HEK293T (cell line): Measurements from ENCODE around the gene CA5A.

Experiments
- ARNT ChIP-seq: fragments of 450-650 bp; IDR thresholded peaks from 2 replicates; pipeline ENCODE4 v1.6.1; 2017; ENCODE audit warnings: mild to moderate bottlenecking
- BHLHE40 ChIP-seq: fragments of 450-650 bp; IDR thresholded peaks from 2 replicates; pipeline ENCODE4 v1.6.1; 2016; ENCODE audit warnings: mild to moderate bottlenecking, moderate library complexity, borderline replicate concordance
- ELF4 ChIP-seq: fragments of 450-650 bp; IDR thresholded peaks from 2 replicates; pipeline ENCODE4 v1.6.1; 2017; ENCODE audit warnings: antibody characterized with exemption
- FOXA1 ChIP-seq: fragments of 450-650 bp; IDR thresholded peaks from 2 replicates; pipeline ENCODE4 v1.6.1; 2016; ENCODE audit warnings: mild to moderate bottlenecking
- FOXK2 ChIP-seq: fragments of 450-650 bp; IDR thresholded peaks from 2 replicates; pipeline ENCODE4 v1.6.1; 2016; ENCODE audit warnings: mild to moderate bottlenecking
- FOXM1 ChIP-seq: fragments of 450-650 bp; IDR thresholded peaks from 2 replicates; pipeline ENCODE4 v1.6.1; 2017; ENCODE audit warnings: mild to moderate bottlenecking, borderline replicate concordance
- HDGF ChIP-seq: fragments of 450-650 bp; IDR thresholded peaks from 2 replicates; pipeline ENCODE4 v1.6.1; 2017; ENCODE audit warnings: antibody characterized with exemption, borderline replicate concordance
- L3MBTL2 ChIP-seq: fragments of 450-650 bp; conservative IDR thresholded peaks from 2 replicates; pipeline ENCODE4 v1.6.1; 2016; ENCODE audit warnings: mild to moderate bottlenecking
- LEF1 ChIP-seq: fragments of 450-650 bp; IDR thresholded peaks from 2 replicates; pipeline ENCODE4 v1.6.1; 2017; ENCODE audit warnings: mild to moderate bottlenecking, borderline replicate concordance
- NFRKB ChIP-seq: fragments of 450-650 bp; IDR thresholded peaks from 2 replicates; pipeline ENCODE4 v1.6.1; 2016; ENCODE audit warnings: mild to moderate bottlenecking, moderate library complexity
- SP1 ChIP-seq: fragments of 450-650 bp; IDR thresholded peaks from 2 replicates; pipeline ENCODE4 v1.6.1; 2017
- TARDBP ChIP-seq: fragments of 450-650 bp; IDR thresholded peaks from 2 replicates; pipeline ENCODE4 v1.6.1; 2016
- ZNF384 ChIP-seq: fragments of 450-650 bp; IDR thresholded peaks from 2 replicates; pipeline ENCODE4 v1.6.1; 2016

DNA sequence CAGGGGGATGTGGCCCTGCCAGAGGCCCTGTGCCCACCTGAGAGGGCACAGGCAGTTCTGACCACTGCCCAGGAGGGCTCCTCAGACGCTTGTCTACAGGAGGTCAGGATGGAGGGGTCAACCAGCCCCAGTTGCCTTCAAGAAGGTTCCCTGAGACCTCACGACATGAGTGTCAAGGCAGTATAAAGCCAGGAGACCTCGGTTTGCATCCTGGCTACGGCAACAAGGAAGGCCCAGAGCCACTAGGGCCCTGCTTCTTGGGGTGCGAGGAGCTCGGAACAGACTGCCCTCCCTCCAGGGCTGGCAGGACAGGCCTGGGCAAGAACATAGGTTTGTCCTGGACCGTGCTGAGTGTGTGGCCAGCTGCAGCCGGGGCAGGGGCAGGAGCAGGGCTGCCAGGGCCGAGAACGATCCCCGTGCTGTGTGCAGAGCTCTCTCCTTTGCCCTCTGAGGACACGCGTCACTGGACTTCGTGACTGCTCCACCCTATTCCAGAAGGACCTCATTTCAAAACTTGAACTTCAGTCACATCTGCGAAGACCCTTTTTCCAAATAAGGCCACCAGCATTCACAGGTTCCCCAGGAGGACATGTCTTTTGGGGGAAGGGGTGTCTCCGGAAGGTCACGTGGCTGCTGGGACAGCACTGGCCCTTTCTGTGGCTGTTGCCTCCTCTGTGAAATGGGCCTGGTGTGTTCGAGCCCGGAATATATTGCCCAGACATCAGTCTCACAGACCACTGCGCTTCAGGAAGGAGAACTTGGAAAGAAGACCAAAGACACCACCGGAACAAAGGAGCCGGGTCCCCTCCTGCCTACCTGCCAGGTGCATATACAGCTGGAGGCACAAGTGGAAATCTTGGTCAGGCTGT, 94.8 kb downstream of the CA5A start:
- TF ChIP-seq BHLHE40 (no peak), TARDBP (no peak), FOXM1 (no peak), FOXA1 (no peak), NFRKB (no peak), ZNF384 (no peak), ELF4 (no peak), SP1 (no peak), ARNT (no peak), HDGF (no peak), FOXK2 (no peak), L3MBTL2 (no peak), LEF1 (no peak)
